ENCODE data around the gene IRGM. TPM values are rescaled to one million over a fixed set of nuclear protein-coding genes. Genes with fewer than 3 reads are reported as not detected.
"Not testable (repeated sequence)": the region's sequence is repeated elsewhere in the genome, so short reads cannot be mapped to it uniquely, and the experiment has no call there.

IRGM gene
- not detected for total RNA-seq
- long read RNA-seq, result 0 reads

DNA sequence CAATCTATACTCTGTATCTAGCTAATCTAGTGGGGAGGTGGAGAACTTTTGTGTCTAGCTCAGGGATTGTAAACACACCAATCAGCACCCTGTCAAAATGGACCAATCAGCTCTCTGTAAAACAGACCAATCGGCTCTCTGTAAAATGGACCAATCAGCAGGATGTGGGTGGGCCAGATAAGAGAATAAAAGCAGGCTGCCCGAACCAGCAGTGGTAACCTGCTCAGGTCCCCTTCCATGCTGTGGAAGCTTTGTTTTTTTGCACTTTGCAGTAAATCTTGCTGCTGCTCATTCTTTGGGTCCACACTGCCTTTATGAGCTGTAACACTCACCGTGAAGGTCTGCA is at the start of gene IRGM:
Gene IRGM (plus strand): TSS at position 214 of the 346 bp plus-strand sequence. CDS start 1,603 bp downstream, outside the sequence.
- H3K4me1 ChIP-seq; H3K36me3 ChIP-seq; intact Hi-C loops (cut with DNase I); H3K27ac ChIP-seq; H3K9me3 ChIP-seq; ATAC-seq; DNase-seq; H3K27me3 ChIP-seq: not testable (repeated sequence)
- peak within 1 kb of the TSS; percentile 4 for H3K4me3 ChIP-seq

GRCh38 chr5:150797384-150797783 is 48.9 kb upstream of the IRGM start:
- intact Hi-C loops (cut with DNase I), result no loop called here

GRCh38 chr5:150801117-150801927 is 45.0 kb upstream of the IRGM start:
- Histone ChIP-seq H3K4me3 (peak overlapping the region; percentile 49), H3K27ac (peak overlapping the region; percentile 43), H3K4me1 (peaks cover 5% of the 10 kb centered on the region), H3K27me3 (no peaks in the 10 kb centered on the region), H3K9me3 (no peaks in the 10 kb centered on the region), H3K36me3 (peaks cover 13% of the 10 kb centered on the region)
- intact Hi-C loops (cut with DNase I), result no loop called here
- ATAC-seq, result peak; percentile 94
- TF ChIP-seq, protein P1, sequence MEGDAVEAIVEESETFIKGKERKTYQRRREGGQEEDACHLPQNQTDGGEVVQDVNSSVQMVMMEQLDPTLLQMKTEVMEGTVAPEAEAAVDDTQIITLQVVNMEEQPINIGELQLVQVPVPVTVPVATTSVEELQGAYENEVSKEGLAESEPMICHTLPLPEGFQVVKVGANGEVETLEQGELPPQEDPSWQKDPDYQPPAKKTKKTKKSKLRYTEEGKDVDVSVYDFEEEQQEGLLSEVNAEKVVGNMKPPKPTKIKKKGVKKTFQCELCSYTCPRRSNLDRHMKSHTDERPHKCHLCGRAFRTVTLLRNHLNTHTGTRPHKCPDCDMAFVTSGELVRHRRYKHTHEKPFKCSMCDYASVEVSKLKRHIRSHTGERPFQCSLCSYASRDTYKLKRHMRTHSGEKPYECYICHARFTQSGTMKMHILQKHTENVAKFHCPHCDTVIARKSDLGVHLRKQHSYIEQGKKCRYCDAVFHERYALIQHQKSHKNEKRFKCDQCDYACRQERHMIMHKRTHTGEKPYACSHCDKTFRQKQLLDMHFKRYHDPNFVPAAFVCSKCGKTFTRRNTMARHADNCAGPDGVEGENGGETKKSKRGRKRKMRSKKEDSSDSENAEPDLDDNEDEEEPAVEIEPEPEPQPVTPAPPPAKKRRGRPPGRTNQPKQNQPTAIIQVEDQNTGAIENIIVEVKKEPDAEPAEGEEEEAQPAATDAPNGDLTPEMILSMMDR (IDR thresholded peaks at IDR 0.05), result peak; percentile 52
- DNase-seq, result no peak

More at GRCh38 chr5:150797384-150797783, 48.9 kb upstream of the IRGM start:
- DNase-seq (no peak), ATAC-seq (no peak)
- Histone ChIP-seq H3K27ac (no peak overlapping the region), H3K27me3 (no peaks in the 10 kb centered on the region), H3K4me1 (peaks cover 5% of the 10 kb centered on the region), H3K9me3 (no peaks in the 10 kb centered on the region), H3K4me3 (no peak overlapping the region), H3K36me3 (peaks cover 26% of the 10 kb centered on the region)
- TF ChIP-seq, protein P1 (IDR thresholded peaks at IDR 0.05), result no peak

DNA sequence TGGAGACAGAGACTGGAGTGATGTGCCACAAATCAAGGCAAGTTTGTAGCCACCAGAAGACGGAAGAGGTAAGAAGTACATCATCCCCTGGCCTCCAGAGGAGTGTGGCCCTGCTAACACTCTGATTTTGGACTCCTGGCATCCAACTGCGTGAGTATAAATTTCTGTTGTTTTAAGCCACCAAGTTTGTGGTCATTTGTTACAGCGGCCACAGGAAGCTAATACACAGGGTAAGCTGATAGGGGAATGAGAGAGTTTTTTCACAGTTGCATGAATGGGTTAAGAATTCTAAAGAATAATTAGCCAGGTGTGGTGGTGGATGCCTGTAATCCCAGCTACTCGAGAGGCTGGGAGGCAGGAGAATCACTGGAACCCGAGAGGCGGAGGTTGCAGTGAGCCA is 41.9 kb upstream of the IRGM start:
- Histone ChIP-seq H3K4me1 (peaks cover 5% of the 10 kb centered on the region), H3K27ac (no peak overlapping the region), H3K9me3 (no peaks in the 10 kb centered on the region), H3K4me3 (no peak overlapping the region), H3K27me3 (no peaks in the 10 kb centered on the region), H3K36me3 (no peaks in the 10 kb centered on the region)
- intact Hi-C loops (cut with DNase I), result no loop called here
- ATAC-seq (no peak), DNase-seq (no peak)
- TF ChIP-seq, protein P1 (IDR thresholded peaks at IDR 0.05), result no peak

DNA sequence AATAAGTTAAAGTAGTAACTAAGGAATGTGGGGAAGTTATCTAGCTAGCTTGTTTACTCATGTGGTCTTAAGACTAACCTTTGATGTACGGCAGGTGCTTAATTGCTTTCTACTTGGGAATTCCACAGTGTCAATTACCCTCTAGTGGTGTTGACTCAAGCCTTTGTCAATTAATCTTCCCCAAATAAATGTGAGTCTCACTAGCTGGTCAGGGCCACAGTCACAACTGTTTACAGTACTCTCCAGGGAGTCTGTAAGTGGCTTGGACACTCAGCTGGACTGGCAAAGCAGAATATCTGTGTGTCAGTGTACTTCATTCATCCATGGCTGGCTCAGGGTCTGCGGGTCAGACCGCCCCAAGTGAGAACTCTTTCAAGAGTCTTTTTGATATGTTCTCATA is 37.0 kb upstream of the IRGM start:
- H3K36me3 ChIP-seq, result no peaks in the 10 kb centered on the region
- TF ChIP-seq, protein P1 (IDR thresholded peaks at IDR 0.05), result no peak
- ATAC-seq (no peak), DNase-seq (no peak)
- H3K9me3 ChIP-seq, result no peaks in the 10 kb centered on the region
- H3K4me1 ChIP-seq, result no peaks in the 10 kb centered on the region
- intact Hi-C loops (cut with DNase I), result no loop called here
- no peak overlapping the region for H3K4me3 ChIP-seq
- no peak overlapping the region for H3K27ac ChIP-seq
- no peaks in the 10 kb centered on the region for H3K27me3 ChIP-seq

GRCh38 chr5:150815010-150815409 is 31.3 kb upstream of the IRGM start:
- DNase-seq, result no peak
- Histone ChIP-seq H3K27me3 (no peaks in the 10 kb centered on the region), H3K36me3 (no peaks in the 10 kb centered on the region), H3K27ac (no peak overlapping the region), H3K9me3 (peaks cover 11% of the 10 kb centered on the region), H3K4me3 (no peak overlapping the region), H3K4me1 (no peaks in the 10 kb centered on the region)
- no peak for ATAC-seq
- TF ChIP-seq, protein P1 (IDR thresholded peaks at IDR 0.05), result no peak
- intact Hi-C loops (cut with DNase I), result no loop called here

Measured in upper lobe of right lung (tissue), 1 donor.